Panc1 (cell line): ENCODE measurements around the gene FYN.

Source experiments
- REST ChIP-seq, 2 experiments: IDR thresholded peaks; 2 replicates each; pipeline ENCODE4 v1.6.1; 2011 to 2012; ENCODE audit warnings: low read depth in 2 of 2, control low read depth in 1 of 2, low read length in 1 of 2, mild to moderate bottlenecking in 1 of 2, moderate library complexity in 1 of 2; ENCODE audit not compliant: insufficient read depth in 1 of 2
- TF ChIP-seq, protein P1 (sequence below): fragments of 450-650 bp; IDR thresholded peaks from 2 replicates; pipeline ENCODE4 v1.5.1; 2017; ENCODE audit warnings: mild to moderate bottlenecking

DNA sequence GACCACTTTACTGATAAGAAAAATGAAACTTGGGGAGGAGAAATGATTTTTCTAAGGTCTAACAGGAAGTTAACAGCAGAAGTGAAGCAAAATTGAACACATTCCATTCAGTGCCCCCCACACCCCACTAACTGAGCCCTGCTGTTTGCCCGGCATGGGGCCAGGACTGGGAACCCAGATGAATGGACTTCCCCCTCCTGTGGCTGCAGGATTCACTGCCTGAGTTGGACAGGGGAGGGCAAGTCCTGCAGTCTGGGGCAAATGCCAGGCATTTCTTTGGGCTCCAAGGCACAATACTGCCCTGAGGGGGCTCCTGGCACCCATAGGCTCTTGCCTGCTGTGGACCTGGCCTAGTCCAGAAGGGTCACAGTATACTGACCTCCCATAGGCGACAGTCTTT lies 28.3 kb downstream of the FYN start:
- TF ChIP-seq, protein P1, sequence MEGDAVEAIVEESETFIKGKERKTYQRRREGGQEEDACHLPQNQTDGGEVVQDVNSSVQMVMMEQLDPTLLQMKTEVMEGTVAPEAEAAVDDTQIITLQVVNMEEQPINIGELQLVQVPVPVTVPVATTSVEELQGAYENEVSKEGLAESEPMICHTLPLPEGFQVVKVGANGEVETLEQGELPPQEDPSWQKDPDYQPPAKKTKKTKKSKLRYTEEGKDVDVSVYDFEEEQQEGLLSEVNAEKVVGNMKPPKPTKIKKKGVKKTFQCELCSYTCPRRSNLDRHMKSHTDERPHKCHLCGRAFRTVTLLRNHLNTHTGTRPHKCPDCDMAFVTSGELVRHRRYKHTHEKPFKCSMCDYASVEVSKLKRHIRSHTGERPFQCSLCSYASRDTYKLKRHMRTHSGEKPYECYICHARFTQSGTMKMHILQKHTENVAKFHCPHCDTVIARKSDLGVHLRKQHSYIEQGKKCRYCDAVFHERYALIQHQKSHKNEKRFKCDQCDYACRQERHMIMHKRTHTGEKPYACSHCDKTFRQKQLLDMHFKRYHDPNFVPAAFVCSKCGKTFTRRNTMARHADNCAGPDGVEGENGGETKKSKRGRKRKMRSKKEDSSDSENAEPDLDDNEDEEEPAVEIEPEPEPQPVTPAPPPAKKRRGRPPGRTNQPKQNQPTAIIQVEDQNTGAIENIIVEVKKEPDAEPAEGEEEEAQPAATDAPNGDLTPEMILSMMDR = no peak
- TF ChIP-seq REST (IDR thresholded peaks at IDR 0.05; ENCODE audit: insufficient read depth in 1 of 2, low read depth in 2 of 2, low read length in 1 of 2) = no peak
